Heart left ventricle (tissue), 16 donors: Measurements from ENCODE around the gene UVRAG. TPM values are rescaled to one million over a fixed set of nuclear protein-coding genes. Genes with fewer than 3 reads are reported as not detected.

Experiments
- ATAC-seq, 4 donors: fragments of 200-7000 bp; cut with Tn5 transposase; one replicate each; pipeline ENCODE4 v1.9.1; 2020 to 2022; ENCODE audit warnings: moderate library complexity in 4 of 4, mild to moderate bottlenecking in 3 of 4, moderate number of reproducible peaks in 1 of 4
- DNase-seq, 5 donors: peaks; one replicate each; pipeline ENCODE4 v3.0.0-alpha.2; 2020
- H3K27ac ChIP-seq, 12 donors: fragments of 200-600 bp; sonication (generic) in 4 of 12; one replicate each; pipeline versions ENCODE4 v1.5.0 to v1.8.0; 2016 to 2022; ENCODE audit warnings: mild to moderate bottlenecking in 2 of 12
- H3K27me3 ChIP-seq, 9 donors: fragments of 200-600 bp; sonication (generic) in 2 of 9; one replicate each; pipeline versions ENCODE4 v1.5.1 to v1.8.0; 2016 to 2022; ENCODE audit warnings: mild to moderate bottlenecking in 3 of 9
- H3K36me3 ChIP-seq, 9 donors: fragments of 200-600 bp; sonication (generic) in 2 of 9; one replicate each; pipeline versions ENCODE4 v1.5.0 to v1.8.0; 2018 to 2022; ENCODE audit warnings: mild to moderate bottlenecking in 2 of 9
- H3K4me1 ChIP-seq, 12 donors: fragments of 200-600 bp; sonication (generic) in 4 of 12; one replicate each; pipeline versions ENCODE4 v1.5.0 to v1.8.0; 2016 to 2022; ENCODE audit warnings: mild to moderate bottlenecking in 3 of 12
- H3K4me3 ChIP-seq, 12 donors: fragments of 200-600 bp; sonication (generic) in 4 of 12; one replicate each; pipeline versions ENCODE4 v1.5.0 to v1.8.0; 2017 to 2022; ENCODE audit warnings: mild to moderate bottlenecking in 9 of 12, moderate library complexity in 4 of 12
- H3K9me3 ChIP-seq, 12 donors: fragments of 200-600 bp; sonication (generic) in 4 of 12; one replicate each; pipeline versions ENCODE4 v1.5.0 to v1.8.0; 2016 to 2022; ENCODE audit warnings: mild to moderate bottlenecking in 1 of 12
- CTCF ChIP-seq, 12 donors: fragments of 200-600 bp; sonication (generic) in 4 of 12; IDR thresholded peaks; one replicate each; pipeline versions ENCODE4 v1.5.0 to v1.8.0; 2018 to 2022; ENCODE audit warnings: antibody characterized with exemption in 12 of 12, mild to moderate bottlenecking in 5 of 12
- POLR2A ChIP-seq, 2 donors: fragments of 450-650 bp; IDR thresholded peaks; one replicate each; pipeline ENCODE4 v1.6.1; 2017; ENCODE audit warnings: antibody characterized with exemption in 2 of 2, mild to moderate bottlenecking in 2 of 2, moderate library complexity in 2 of 2
- WGBS, 4 donors: extraction: QIAGEN DNeasy Blood & Tissue Kit in 2 of 4; methylation state at CpG; one replicate each; pipeline versions ENCODE4 v1.1.5 to v1.1.7; 2013 to 2018; 5-methylcytosine and 5-hydroxymethylcytosine counted together
- intact Hi-C, 10 donors: fragments of 100-400 bp; cut with DNase I; formaldehyde crosslinking; loops; one replicate each; pipeline versions ENCODE4 v1.11.1 to v1.14.2; 2022
- polyA plus RNA-seq, 2 donors: library from polyadenylated mRNA; stranded (reverse); fragments of 200-250 nt; gene quantifications; one replicate each; pipeline ENCODE4 v1.2.3, GENCODE V29; 2013
- total RNA-seq, 9 donors: library from RNA; depleted of rRNA in 2 of 9; stranded (reverse); fragments of >200 nt in 2 of 9; fragmentation: NEBNext Ultra II Directional in 3 of 9; extraction: Animal tissue kit (Norgen Biotek cat#: 25700) in 3 of 9; gene quantifications; one replicate each; pipeline versions ENCODE4 v1.1.0 to v1.2.4, GENCODE V29; 2016 to 2023
- donor health status: ischemic (EF 13 %, LVEDD 7.1; RV severe dilation, severe dysfunction).
- donor health status: healthy with polysubstance abuse.
- donor health status: DM: no; HTN: yes; CAD: no.
- donor health status: DM: no; HTN: no; CAD: no.
- donor health status: ischemic (EF 25% LVEDD 6.9; RV normal size, moderate dysfunction).
- donor health status: ischemic (EF 25% LVEDD 5.7; RV mildly dilated, moderate dysfunction).
- donor health status: healthy.
- donor health status: DM: yes; HTN: yes; CAD: no.
- donor health status: ischemic (EF 35%, LVEDD 5.7; RV mildly dilated, moderate dysfunction).
- donor health status: nonischemic (EF 11% LVEDD 7.7; RV severe dilation, severe dysfunction).
- donor health status: DM: yes; HTN: yes; CAD: no.
- donor health status: PGD.
- donor health status: ischemic (EF 29% LVEDD 5.4; RV normal size, mild dysfunction).
- donor health status: nonischemic (EF 23%, LVEDD 6.1; RV moderate dilation, normal function).

The UVRAG gene
- total and polyA plus RNA-seq, 11 donors = 4.5 to 22.6 (median 15.0) TPM

GRCh38 chr11:76185931-76186401 lies 371.0 kb downstream of the UVRAG start:
- no peaks in the 10 kb centered on the region for H3K9me3 ChIP-seq
- ATAC-seq (peak; percentile 7 to 34 (median 15)), DNase-seq (peak in 2 of 5 donors; percentile 34 to 62)
- intact Hi-C loops = no loop called here
- H3K4me3 ChIP-seq = no peak overlapping the region
- 55 to 70% (median 60%) methylated on average over 15 of the region's 15 CpGs for WGBS, 4 donors
- peaks cover 0 to 44% (median 29%) of the 10 kb centered on the region in 12 donors for H3K4me1 ChIP-seq
- peaks cover 0 to 3% (median 0%) of the 10 kb centered on the region in 9 donors for H3K36me3 ChIP-seq
- no peak for TF ChIP-seq CTCF (IDR thresholded peaks at IDR 0.05)
- peak overlapping the region in 5 of 12 donors; percentile 0 to 68 (median 62) for H3K27ac ChIP-seq
- no peaks in the 10 kb centered on the region for H3K27me3 ChIP-seq

- H3K4me3 ChIP-seq = no peak overlapping the region
- WGBS, 4 donors = 62 to 76% (median 73%) methylated on average over 8 to 21 of the region's 21 CpGs
These were observed 371.8 kb downstream of the UVRAG start for GRCh38 chr11:76186776-76187279.

GRCh38 chr11:76188873-76189272 lies 373.9 kb downstream of the UVRAG start:
- H3K9me3 ChIP-seq = no peaks in the 10 kb centered on the region
- H3K36me3 ChIP-seq = peaks cover 0 to 10% (median 0%) of the 10 kb centered on the region in 9 donors
- H3K27ac ChIP-seq = no peak overlapping the region
- WGBS, 4 donors = 93 to 97% (median 96%) methylated on average over 4 of the region's 4 CpGs
- H3K4me3 ChIP-seq = no peak overlapping the region
- intact Hi-C loops = no loop called here
- H3K27me3 ChIP-seq = no peaks in the 10 kb centered on the region
- TF ChIP-seq POLR2A (IDR thresholded peaks at IDR 0.05) (no peak), CTCF (IDR thresholded peaks at IDR 0.05) (no peak)
- H3K4me1 ChIP-seq = peaks cover 0 to 47% (median 30%) of the 10 kb centered on the region in 12 donors
- DNase-seq (no peak), ATAC-seq (no peak)

More at GRCh38 chr11:76186776-76187279, 371.8 kb downstream of the UVRAG start:
- intact Hi-C loops = no loop called here
- ATAC-seq (peak in 3 of 4 donors; percentile 9 to 59 (median 56)), DNase-seq (no peak)
- Histone ChIP-seq H3K36me3 (peaks cover 0 to 10% (median 0%) of the 10 kb centered on the region in 9 donors), H3K27me3 (no peaks in the 10 kb centered on the region), H3K9me3 (no peaks in the 10 kb centered on the region), H3K27ac (peak overlapping the region in 1 of 12 donors; percentile 9), H3K4me1 (peaks cover 0 to 47% (median 30%) of the 10 kb centered on the region in 12 donors)
- TF ChIP-seq POLR2A (IDR thresholded peaks at IDR 0.05) (no peak), CTCF (IDR thresholded peaks at IDR 0.05) (no peak)

GRCh38 chr11:76189682-76190081 lies 374.7 kb downstream of the UVRAG start:
- Histone ChIP-seq H3K4me1 (peaks cover 0 to 39% (median 25%) of the 10 kb centered on the region in 12 donors), H3K27me3 (no peaks in the 10 kb centered on the region), H3K27ac (no peak overlapping the region), H3K9me3 (no peaks in the 10 kb centered on the region), H3K4me3 (no peak overlapping the region), H3K36me3 (peaks cover 0 to 15% (median 0%) of the 10 kb centered on the region in 9 donors)
- DNase-seq (no peak), ATAC-seq (no peak)
- WGBS, 4 donors = 72 to 97% (median 85%) methylated on average over 6 of the region's 6 CpGs
- intact Hi-C loops = no loop called here
- TF ChIP-seq POLR2A (IDR thresholded peaks at IDR 0.05) (no peak), CTCF (IDR thresholded peaks at IDR 0.05) (no peak)
